Stomach (tissue), 4 donors: ENCODE results near the gene MAP3K13.

Source experiments
- EP300 ChIP-seq: sonication (generic); formaldehyde crosslinking; IDR thresholded peaks from one replicate; pipeline ENCODE4 v1.6.1; 2017; ENCODE audit warnings: antibody characterized with exemption
- POLR2A ChIP-seq, 4 donors: fragments of 450-650 bp; IDR thresholded peaks; one replicate each; pipeline ENCODE4 v1.6.1; 2016; ENCODE audit warnings: antibody characterized with exemption in 4 of 4, control low read depth in 2 of 4, mild to moderate bottlenecking in 1 of 4, moderate library complexity in 1 of 4
- POLR2AphosphoS5 ChIP-seq, 3 donors: sonication (generic); formaldehyde crosslinking; IDR thresholded peaks; one replicate each; pipeline ENCODE4 v1.6.1; 2016; ENCODE audit warnings: antibody characterized with exemption in 3 of 3
- TF ChIP-seq, protein P1 (sequence below), 7 experiments: fragments of 450-650 bp in 4 of 7; fragments of 200-600 bp in 3 of 7; sonication (generic) in 3 of 7; IDR thresholded peaks; one replicate each; pipeline ENCODE4 v1.5.1; 2016 to 2019; ENCODE audit warnings: antibody characterized with exemption in 7 of 7, control low read depth in 2 of 7, mild to moderate bottlenecking in 1 of 7

- TF ChIP-seq, protein P1, sequence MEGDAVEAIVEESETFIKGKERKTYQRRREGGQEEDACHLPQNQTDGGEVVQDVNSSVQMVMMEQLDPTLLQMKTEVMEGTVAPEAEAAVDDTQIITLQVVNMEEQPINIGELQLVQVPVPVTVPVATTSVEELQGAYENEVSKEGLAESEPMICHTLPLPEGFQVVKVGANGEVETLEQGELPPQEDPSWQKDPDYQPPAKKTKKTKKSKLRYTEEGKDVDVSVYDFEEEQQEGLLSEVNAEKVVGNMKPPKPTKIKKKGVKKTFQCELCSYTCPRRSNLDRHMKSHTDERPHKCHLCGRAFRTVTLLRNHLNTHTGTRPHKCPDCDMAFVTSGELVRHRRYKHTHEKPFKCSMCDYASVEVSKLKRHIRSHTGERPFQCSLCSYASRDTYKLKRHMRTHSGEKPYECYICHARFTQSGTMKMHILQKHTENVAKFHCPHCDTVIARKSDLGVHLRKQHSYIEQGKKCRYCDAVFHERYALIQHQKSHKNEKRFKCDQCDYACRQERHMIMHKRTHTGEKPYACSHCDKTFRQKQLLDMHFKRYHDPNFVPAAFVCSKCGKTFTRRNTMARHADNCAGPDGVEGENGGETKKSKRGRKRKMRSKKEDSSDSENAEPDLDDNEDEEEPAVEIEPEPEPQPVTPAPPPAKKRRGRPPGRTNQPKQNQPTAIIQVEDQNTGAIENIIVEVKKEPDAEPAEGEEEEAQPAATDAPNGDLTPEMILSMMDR (IDR thresholded peaks at IDR 0.05) = no peak
- no peak for TF ChIP-seq POLR2A (IDR thresholded peaks at IDR 0.05)
- TF ChIP-seq POLR2AphosphoS5 (IDR thresholded peaks at IDR 0.05) = no peak
- TF ChIP-seq EP300 = no peak
Observed at GRCh38 chr3:185517387-185518130, 154.6 kb downstream of the MAP3K13 start.
